H9 (cell line): ENCODE data around the gene NRXN3. TPM values are rescaled to one million over a fixed set of nuclear protein-coding genes. Genes with fewer than 3 reads are reported as not detected.
"Not testable (repeated sequence)": the region's sequence is repeated elsewhere in the genome, so short reads cannot be mapped to it uniquely, and the experiment has no call there.

Source experiments
- DNase-seq: peaks from one replicate; pipeline ENCODE4 v3.0.0-alpha.2; 2017
- H2AFZ ChIP-seq: one replicate; pipeline ENCODE4 v1.6.1; 2013; ENCODE audit warnings: mild to moderate bottlenecking, low read length, control low read depth, moderate library complexity
- H2AK5ac ChIP-seq: 2 replicates; pipeline ENCODE4 v1.6.1; 2013; ENCODE audit warnings: low read length, control low read depth, mixed read lengths; ENCODE audit not compliant: insufficient read length
- H2BK120ac ChIP-seq: one replicate; pipeline ENCODE4 v1.6.1; 2013; ENCODE audit warnings: low read depth, mild to moderate bottlenecking, low read length, control low read depth, inconsistent platforms; ENCODE audit not compliant: poor library complexity, severe bottlenecking
- H2BK12ac ChIP-seq: 2 replicates; pipeline ENCODE4 v1.6.1; 2013; ENCODE audit warnings: low read length, control low read depth, mixed read lengths, low read depth; ENCODE audit not compliant: insufficient read length
- H2BK15ac ChIP-seq: 2 replicates; pipeline ENCODE4 v1.6.1; 2013; ENCODE audit warnings: low read depth, low read length, control low read depth
- H2BK20ac ChIP-seq: one replicate; pipeline ENCODE4 v1.6.1; 2013; ENCODE audit warnings: low read depth, mild to moderate bottlenecking, low read length, control low read depth, inconsistent platforms; ENCODE audit not compliant: poor library complexity, severe bottlenecking
- H2BK5ac ChIP-seq: 2 replicates; pipeline ENCODE4 v1.6.1; 2013; ENCODE audit warnings: low read length, control low read depth, mixed read lengths; ENCODE audit not compliant: insufficient read length
- H3K14ac ChIP-seq: 2 replicates; pipeline ENCODE4 v1.6.1; 2013; ENCODE audit warnings: low read length, control low read depth; ENCODE audit not compliant: insufficient read depth
- H3K18ac ChIP-seq: 2 replicates; pipeline ENCODE4 v1.6.1; 2013; ENCODE audit warnings: low read depth, mild to moderate bottlenecking, mixed read lengths, low read length, control low read depth; ENCODE audit not compliant: insufficient read length
- H3K23ac ChIP-seq: 2 replicates; pipeline ENCODE4 v1.6.1; 2013; ENCODE audit warnings: low read length, control low read depth, mixed read lengths, low read depth; ENCODE audit not compliant: insufficient read length
- H3K23me2 ChIP-seq: 2 replicates; pipeline ENCODE4 v1.6.1; 2013; ENCODE audit warnings: low read depth, mild to moderate bottlenecking, mixed read lengths, low read length, control low read depth; ENCODE audit not compliant: insufficient read length, poor library complexity, severe bottlenecking
- H3K27ac ChIP-seq: 2 replicates; pipeline ENCODE4 v1.5.1; 2013; ENCODE audit warnings: low read length, control low read depth, mixed read lengths, low read depth; ENCODE audit not compliant: insufficient read length
- H3K27me3 ChIP-seq: 2 replicates; pipeline ENCODE4 v1.6.1; 2013; ENCODE audit warnings: low read length, control low read depth, inconsistent platforms; ENCODE audit not compliant: insufficient read depth
- H3K4ac ChIP-seq: 2 replicates; pipeline ENCODE4 v1.6.1; 2013; ENCODE audit warnings: low read depth, mild to moderate bottlenecking, control low read depth, inconsistent platforms, low read length, moderate library complexity
- H3K4me1 ChIP-seq: 2 replicates; pipeline ENCODE4 v1.6.1; 2013; ENCODE audit warnings: low read length, control low read depth, inconsistent platforms; ENCODE audit not compliant: insufficient read depth
- H3K4me2 ChIP-seq: 2 replicates; pipeline ENCODE4 v1.6.1; 2013; ENCODE audit warnings: low read length, control low read depth, mixed read lengths; ENCODE audit not compliant: insufficient read length, insufficient read depth
- H3K56ac ChIP-seq: 2 replicates; pipeline ENCODE4 v1.6.1; 2013; ENCODE audit warnings: low read depth, mild to moderate bottlenecking, mixed read lengths, low read length, control low read depth; ENCODE audit not compliant: insufficient read length
- H3K79me1 ChIP-seq: 2 replicates; pipeline ENCODE4 v1.6.1; 2013; ENCODE audit warnings: low read depth, mild to moderate bottlenecking, moderate library complexity, low read length, control low read depth, inconsistent platforms; ENCODE audit not compliant: insufficient read depth, poor library complexity, severe bottlenecking
- H3K79me2 ChIP-seq: 2 replicates; pipeline ENCODE4 v1.6.1; 2013; ENCODE audit warnings: low read length, control low read depth, inconsistent platforms; ENCODE audit not compliant: insufficient read depth
- H3K9ac ChIP-seq: 2 replicates; pipeline ENCODE4 v1.6.1; 2013; ENCODE audit warnings: low read length, control low read depth, mixed read lengths; ENCODE audit not compliant: insufficient read length; ENCODE audit errors: extremely low read depth
- H3K9me3 ChIP-seq: one replicate; pipeline ENCODE4 v1.6.1; 2013; ENCODE audit warnings: low read depth, low read length, inconsistent platforms; ENCODE audit not compliant: control insufficient read depth
- H3T11ph ChIP-seq: one replicate; pipeline ENCODE4 v1.6.1; 2013; ENCODE audit warnings: mild to moderate bottlenecking, low read length, control low read depth, inconsistent platforms
- H4K20me1 ChIP-seq: one replicate; pipeline ENCODE4 v1.6.1; 2013; ENCODE audit not compliant: control insufficient read depth, insufficient read length, insufficient read depth
- H4K5ac ChIP-seq: 2 replicates; pipeline ENCODE4 v1.6.1; 2013; ENCODE audit warnings: low read depth, mild to moderate bottlenecking, mixed read lengths, low read length, control low read depth; ENCODE audit not compliant: insufficient read length
- H4K8ac ChIP-seq: replicated peaks from 2 replicates; pipeline ENCODE4 v1.6.1; 2013; ENCODE audit warnings: low read length, control low read depth, mixed read lengths, low read depth; ENCODE audit not compliant: insufficient read length
- H4K91ac ChIP-seq: 2 replicates; pipeline ENCODE4 v1.6.1; 2013; ENCODE audit warnings: low read depth, mild to moderate bottlenecking, moderate library complexity, mixed read lengths, low read length, control low read depth; ENCODE audit not compliant: insufficient read length
- H3K27ac Mint-ChIP-seq, 3 experiments: 2 replicates in 2 of 3; 3 replicates in 1 of 3; pipeline ENCODE4 v1.8.0; 2020 to 2021; ENCODE audit warnings: mixed read lengths in 3 of 3, mild to moderate bottlenecking in 1 of 3, moderate library complexity in 1 of 3
- H3K27me3 Mint-ChIP-seq: 2 replicates; pipeline ENCODE4 v1.8.0; 2021; ENCODE audit warnings: low read depth, mild to moderate bottlenecking, moderate library complexity, mixed read lengths
- H3K36me3 Mint-ChIP-seq, 3 experiments: 2 replicates in 2 of 3; 3 replicates in 1 of 3; pipeline ENCODE4 v1.8.0; 2020 to 2021; ENCODE audit warnings: low read depth in 3 of 3, mixed read lengths in 3 of 3; ENCODE audit not compliant: insufficient read depth in 1 of 3
- H3K4me1 Mint-ChIP-seq, 2 experiments: 2 replicates each; pipeline ENCODE4 v1.8.0; 2020; ENCODE audit warnings: mixed read lengths in 2 of 2
- H3K4me3 Mint-ChIP-seq, 2 experiments: 2 replicates in 1 of 2; 3 replicates in 1 of 2; pipeline ENCODE4 v1.8.0; 2020 to 2021; ENCODE audit warnings: mild to moderate bottlenecking in 2 of 2, mixed read lengths in 2 of 2, moderate library complexity in 1 of 2
- H3K9me3 Mint-ChIP-seq, 2 experiments: 2 replicates in 1 of 2; 3 replicates in 1 of 2; pipeline ENCODE4 v1.8.0; 2020; ENCODE audit warnings: mild to moderate bottlenecking in 2 of 2, mixed read lengths in 2 of 2, moderate library complexity in 1 of 2
- WGBS: extraction: QIAGEN DNeasy Blood & Tissue Kit; methylation state at CpG from one replicate; pipeline ENCODE4 v1.1.7; 2013; ENCODE audit warnings: missing lambda C conversion rate, low lambda C conversion rate, mixed read lengths; ENCODE audit not compliant: insufficient read length; ENCODE audit errors: extremely low coverage; 5-methylcytosine and 5-hydroxymethylcytosine counted together
- total RNA-seq: library from RNA; stranded (reverse); gene quantifications from 2 replicates; pipeline ENCODE4 v1.2.1, GENCODE V29; 2021
- TF ChIP-seq, protein P1 (sequence below): fragments of 200-600 bp; sonication (generic); conservative IDR thresholded peaks from 3 replicates; pipeline ENCODE4 v1.8.0; 2021; ENCODE audit warnings: antibody characterized with exemption, mild to moderate bottlenecking

The NRXN3 gene
- total RNA-seq, 1 experiment from 2014 or later: 1.8 TPM

DNA sequence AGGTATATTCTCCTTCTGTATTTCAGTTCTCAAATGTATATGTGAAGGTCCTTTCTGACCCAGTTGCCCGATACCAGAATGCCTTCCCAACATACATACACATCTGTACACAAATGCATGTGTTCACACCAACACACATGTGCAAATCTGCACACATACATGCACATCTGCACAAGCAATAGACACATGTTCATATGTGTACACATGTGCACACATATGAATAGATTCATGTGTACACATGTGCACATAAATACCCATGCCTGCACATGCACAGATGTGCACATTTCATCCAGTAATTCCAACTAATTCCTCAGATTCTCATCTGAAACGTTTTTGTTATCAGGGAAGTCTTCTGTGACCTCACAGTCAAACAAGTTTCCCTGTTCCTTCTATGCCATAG lies 933.6 kb downstream of the NRXN3 start:
- no peak overlapping the region for H4K8ac ChIP-seq
- no peaks in the 10 kb centered on the region for H3K9me3 ChIP-seq
- no peak overlapping the region for H2BK15ac ChIP-seq
- H3K18ac ChIP-seq: no peak overlapping the region
- H3K27me3 ChIP-seq: no peaks in the 10 kb centered on the region
- Mint-ChIP-seq H3K27me3 (peaks cover 9% of the 10 kb centered on the region), H3K4me3 (no peak overlapping the region), H3K27ac (no peak overlapping the region), H3K9me3 (no peaks in the 10 kb centered on the region), H3K36me3 (no peaks in the 10 kb centered on the region), H3K4me1 (no peaks in the 10 kb centered on the region)
- no peaks in the 10 kb centered on the region for H3K79me2 ChIP-seq
- no peak overlapping the region for H3K14ac ChIP-seq
- WGBS: no CpG with 5 or more reads among the region's 2 CpGs
- H2BK20ac ChIP-seq: no peak overlapping the region
- no peak overlapping the region for H4K91ac ChIP-seq
- H3K4me1 ChIP-seq: no peaks in the 10 kb centered on the region
- no peak overlapping the region for H4K5ac ChIP-seq
- TF ChIP-seq, protein P1, sequence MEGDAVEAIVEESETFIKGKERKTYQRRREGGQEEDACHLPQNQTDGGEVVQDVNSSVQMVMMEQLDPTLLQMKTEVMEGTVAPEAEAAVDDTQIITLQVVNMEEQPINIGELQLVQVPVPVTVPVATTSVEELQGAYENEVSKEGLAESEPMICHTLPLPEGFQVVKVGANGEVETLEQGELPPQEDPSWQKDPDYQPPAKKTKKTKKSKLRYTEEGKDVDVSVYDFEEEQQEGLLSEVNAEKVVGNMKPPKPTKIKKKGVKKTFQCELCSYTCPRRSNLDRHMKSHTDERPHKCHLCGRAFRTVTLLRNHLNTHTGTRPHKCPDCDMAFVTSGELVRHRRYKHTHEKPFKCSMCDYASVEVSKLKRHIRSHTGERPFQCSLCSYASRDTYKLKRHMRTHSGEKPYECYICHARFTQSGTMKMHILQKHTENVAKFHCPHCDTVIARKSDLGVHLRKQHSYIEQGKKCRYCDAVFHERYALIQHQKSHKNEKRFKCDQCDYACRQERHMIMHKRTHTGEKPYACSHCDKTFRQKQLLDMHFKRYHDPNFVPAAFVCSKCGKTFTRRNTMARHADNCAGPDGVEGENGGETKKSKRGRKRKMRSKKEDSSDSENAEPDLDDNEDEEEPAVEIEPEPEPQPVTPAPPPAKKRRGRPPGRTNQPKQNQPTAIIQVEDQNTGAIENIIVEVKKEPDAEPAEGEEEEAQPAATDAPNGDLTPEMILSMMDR: no peak
- no peak overlapping the region for H3K56ac ChIP-seq
- H3K4ac ChIP-seq: no peak overlapping the region
- no peak overlapping the region for H3K27ac ChIP-seq
- no peaks in the 10 kb centered on the region for H4K20me1 ChIP-seq
- no peak overlapping the region for H3K23ac ChIP-seq
- no peak overlapping the region for H3K4me2 ChIP-seq
- DNase-seq: no peak
- no peak overlapping the region for H2BK120ac ChIP-seq
- no peak overlapping the region for H2AFZ ChIP-seq
- no peaks in the 10 kb centered on the region for H3K23me2 ChIP-seq
- no peak overlapping the region for H3T11ph ChIP-seq
- H3K9ac ChIP-seq: no peak overlapping the region
- H2BK5ac ChIP-seq: no peak overlapping the region
- no peaks in the 10 kb centered on the region for H3K79me1 ChIP-seq
- no peak overlapping the region for H2AK5ac ChIP-seq
- H2BK12ac ChIP-seq: no peak overlapping the region

DNA sequence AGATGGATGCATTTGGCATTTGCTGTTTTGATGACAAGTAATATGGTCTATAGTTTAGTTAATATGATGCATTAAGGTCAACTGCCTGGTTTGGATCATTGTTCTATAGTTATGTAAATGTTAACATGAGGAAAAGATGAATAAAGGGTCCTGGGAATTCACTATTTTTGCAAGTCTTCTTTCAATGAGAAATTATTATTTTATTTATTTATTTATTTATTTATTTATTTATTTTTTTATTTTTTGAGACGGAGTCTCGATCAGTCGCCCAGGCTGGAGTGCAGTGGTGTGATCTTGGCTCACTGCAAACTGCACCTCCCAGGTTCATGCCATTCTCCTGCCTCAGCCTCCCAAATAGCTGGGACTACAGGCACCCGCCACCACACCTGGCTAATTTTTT lies 940.4 kb downstream of the NRXN3 start:
- not testable (repeated sequence) for H3K14ac ChIP-seq, H3K27me3 ChIP-seq, H3T11ph ChIP-seq, H3K4me1 ChIP-seq, H3K4me2 ChIP-seq, H2BK15ac ChIP-seq, H3K9me3 Mint-ChIP-seq, H3K4ac ChIP-seq, H3K27me3 Mint-ChIP-seq, H3K56ac ChIP-seq, H3K9me3 ChIP-seq, H3K79me1 ChIP-seq, H3K4me1 Mint-ChIP-seq, H3K23ac ChIP-seq, H2AK5ac ChIP-seq, H2BK5ac ChIP-seq, H3K36me3 Mint-ChIP-seq, H4K5ac ChIP-seq, H2BK12ac ChIP-seq, H4K8ac ChIP-seq, H4K20me1 ChIP-seq, H2BK120ac ChIP-seq, H3K27ac ChIP-seq, H3K23me2 ChIP-seq, H2AFZ ChIP-seq, H3K4me3 Mint-ChIP-seq, DNase-seq, H3K9ac ChIP-seq, H3K18ac ChIP-seq, H4K91ac ChIP-seq, H2BK20ac ChIP-seq, H3K27ac Mint-ChIP-seq, H3K79me2 ChIP-seq
- no CpG with 5 or more reads among the region's 4 CpGs for WGBS
